Choroid plexus epithelial cell (primary cell): Measurements from ENCODE around the gene POC5.

Experiments
- DNase-seq: peaks from one replicate; pipeline ENCODE4 v3.0.0-alpha.2; 2010; ENCODE audit warnings: low read depth
- H3K4me3 ChIP-seq: 2 replicates; pipeline ENCODE4 v1.5.1; 2011; ENCODE audit warnings: low read depth, mild to moderate bottlenecking, control low read depth, low read length, moderate library complexity
- CTCF ChIP-seq: conservative IDR thresholded peaks from 2 replicates; pipeline ENCODE4 v1.5.1; 2011; ENCODE audit warnings: low read depth, mild to moderate bottlenecking, control low read depth, inconsistent platforms, low read length, moderate library complexity

The POC5 gene

DNA sequence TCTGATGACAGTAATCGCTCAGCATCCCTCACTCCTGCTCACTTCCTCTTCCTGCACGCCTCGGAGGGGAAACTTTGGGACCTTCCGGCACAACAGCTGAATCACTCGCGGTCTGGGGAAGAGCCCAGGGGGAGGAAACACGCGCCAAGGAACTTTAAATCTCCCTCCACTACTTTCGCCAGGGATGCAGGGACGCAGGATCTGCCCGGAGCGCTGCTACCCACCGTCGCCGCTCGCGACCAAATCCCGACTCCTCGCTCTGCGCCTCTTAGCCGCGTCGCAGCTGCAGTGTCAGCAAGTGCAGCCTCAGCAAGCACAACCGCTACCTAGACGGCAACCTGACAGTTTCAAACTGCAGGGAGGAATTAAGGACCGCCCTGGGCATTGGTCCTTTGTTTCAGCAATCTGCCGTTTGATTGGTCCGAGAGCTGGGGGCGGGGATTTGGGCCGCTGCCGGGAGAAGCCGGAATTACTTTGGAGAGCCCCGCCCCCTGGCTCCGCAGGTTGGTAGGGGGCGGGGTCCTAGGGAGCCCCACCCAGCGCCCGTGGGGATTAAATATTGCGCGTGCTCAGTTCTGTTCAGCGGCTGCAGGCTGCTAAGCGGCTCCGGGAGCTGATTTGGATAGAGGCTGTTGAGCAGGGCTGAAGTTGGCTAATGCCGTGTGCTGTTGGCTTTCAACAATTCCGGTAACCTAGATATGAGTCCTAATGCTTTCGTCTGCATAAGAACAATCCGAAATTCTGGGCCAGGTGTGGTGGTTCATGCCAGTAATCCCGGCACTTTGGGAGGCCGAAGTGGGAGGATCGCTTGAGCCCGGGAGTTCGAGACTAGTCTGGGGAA lies at the start of gene POC5:
Gene POC5, minus strand, starts transcription at position 356 of the 841 bp plus-strand sequence. CDS start 4,500 bp downstream, outside the sequence.
- TF ChIP-seq CTCF, result no peak
- peak within 1 kb of the TSS; percentile 86 for H3K4me3 ChIP-seq
- peak; percentile 98 for DNase-seq

DNA sequence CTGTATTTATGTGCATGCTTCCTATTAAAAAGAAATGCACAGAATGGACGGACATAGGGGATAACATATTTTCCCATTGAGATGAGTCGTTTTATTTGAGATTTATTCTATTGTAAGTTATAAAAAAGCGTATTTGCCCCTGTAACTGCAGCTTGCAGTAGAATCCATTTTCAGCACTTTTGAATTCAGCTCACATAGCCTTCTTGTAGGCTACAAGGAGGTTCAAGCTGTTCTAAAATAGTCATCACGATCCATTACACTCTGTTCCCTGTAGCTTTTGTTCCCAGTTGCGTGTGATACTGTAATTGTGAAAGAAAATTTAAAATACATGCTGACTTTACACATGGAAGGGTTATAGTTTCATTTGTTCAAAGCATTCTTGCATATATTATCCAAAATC lies 40.9 kb upstream of the POC5 start:
- no peak for DNase-seq
- TF ChIP-seq CTCF, result no peak

GRCh38 chr5:75756981-75757380 lies 39.7 kb upstream of the POC5 start:
- no peak overlapping the region for H3K4me3 ChIP-seq
- DNase-seq, result peak; percentile 32
- no peak for TF ChIP-seq CTCF

More for the DNA sequence above, 40.9 kb upstream of the POC5 start:
- H3K4me3 ChIP-seq, result no peak overlapping the region

GRCh38 chr5:75756211-75756610 lies 39.0 kb upstream of the POC5 start:
- TF ChIP-seq CTCF, result no peak
- DNase-seq, result peak; percentile 8
- no peak overlapping the region for H3K4me3 ChIP-seq

DNA sequence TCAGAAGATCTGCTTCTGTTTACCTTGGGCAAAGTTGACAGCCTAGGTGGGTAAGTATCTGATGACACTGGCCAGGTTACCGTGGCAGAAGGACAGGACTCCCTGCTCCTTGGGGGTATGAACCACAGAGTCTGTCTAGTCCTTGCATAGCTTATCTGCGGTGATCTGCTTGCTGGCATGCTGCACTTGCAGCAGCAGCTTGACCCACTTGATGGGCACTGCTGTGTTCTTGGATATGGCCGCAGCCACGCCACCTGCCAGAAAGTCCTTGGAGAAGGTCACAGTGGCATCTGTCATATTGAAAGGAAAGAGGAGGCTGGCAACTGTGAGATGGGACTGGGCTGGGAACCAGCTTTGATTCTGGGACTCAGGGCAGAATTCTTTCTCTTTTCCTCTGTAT lies 35.9 kb upstream of the POC5 start:
- TF ChIP-seq CTCF, result no peak
- no peak for DNase-seq
- no peak overlapping the region for H3K4me3 ChIP-seq

DNA sequence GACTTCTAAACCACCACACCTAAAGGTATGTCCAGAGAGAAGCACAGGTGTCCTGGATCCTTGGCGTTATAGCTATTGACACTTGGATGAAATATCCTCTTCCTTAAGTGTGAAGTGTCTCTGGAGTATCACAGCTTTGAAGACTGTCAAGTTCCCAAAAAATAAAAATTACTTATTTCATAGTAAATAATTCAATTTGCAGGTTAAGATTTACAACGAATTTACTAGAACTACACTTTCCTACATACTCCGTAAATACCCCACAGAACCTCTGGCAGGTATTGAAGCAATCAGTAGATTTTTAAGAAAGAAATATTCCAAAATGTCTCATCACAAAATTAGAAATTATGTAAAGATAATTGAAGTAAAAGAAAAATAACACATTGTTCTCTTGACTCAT lies 27.1 kb upstream of the POC5 start:
- no peak for DNase-seq
- H3K4me3 ChIP-seq, result no peak overlapping the region
- TF ChIP-seq CTCF, result no peak

DNA sequence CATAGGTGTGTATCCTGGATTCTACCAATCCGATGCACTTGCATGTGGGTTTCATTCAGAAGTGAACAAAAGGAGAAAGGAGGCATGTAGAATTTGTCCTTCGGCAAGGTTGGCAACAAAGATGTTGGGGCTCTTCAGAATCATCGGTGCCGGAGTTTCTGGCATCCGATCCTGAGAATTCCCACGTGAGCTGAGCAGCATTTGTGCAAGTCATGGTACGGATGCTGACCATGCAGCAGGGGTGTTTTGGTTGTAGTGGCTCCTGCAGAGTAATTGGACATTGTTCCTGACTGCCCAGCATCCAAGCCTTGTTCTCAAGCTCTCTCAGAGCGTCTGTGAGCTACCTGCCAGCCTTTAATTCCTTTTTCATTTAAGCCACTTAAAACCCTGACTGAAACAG lies 19.0 kb upstream of the POC5 start:
- no peak for TF ChIP-seq CTCF
- H3K4me3 ChIP-seq, result no peak overlapping the region
- DNase-seq, result no peak
